Measurements from ENCODE around the gene DUSP22. TPM values are rescaled to one million over a fixed set of nuclear protein-coding genes. Genes with fewer than 3 reads are reported as not detected.

Gene DUSP22
- total RNA-seq, 1 experiment from 2014 or later, result 25.0 TPM

GRCh38 chr6:356828-357251 is 64.6 kb downstream of the DUSP22 start:
- H3K79me1 ChIP-seq (ENCODE audit: insufficient read depth, low read depth, low read length, poor library complexity, severe bottlenecking), result no peaks in the 10 kb centered on the region
- no peaks in the 10 kb centered on the region for H4K20me1 ChIP-seq (ENCODE audit: control insufficient read depth, insufficient read depth, insufficient read length)
- H3K4me2 ChIP-seq (ENCODE audit: insufficient read depth, insufficient read length, low read length), result no peak overlapping the region
- no peak overlapping the region for H2BK15ac ChIP-seq (ENCODE audit: low read depth, low read length)
- H3K27ac ChIP-seq (ENCODE audit: insufficient read length, low read depth, low read length), result no peak overlapping the region
- Mint-ChIP-seq H3K4me3 (no peak overlapping the region), H3K9me3 (peaks cover 91 to 98% of the 10 kb centered on the region in 2 experiments), H3K27me3 (ENCODE audit: low read depth) (peaks cover 7% of the 10 kb centered on the region), H3K4me1 (0 out of 4 replicates have a peak, but pooled peaks cover 0 to 2% of the 10 kb centered on the region in 2 experiments), H3K36me3 (ENCODE audit: insufficient read depth in 1 of 3, low read depth in 3 of 3) (peaks cover 5 to 16% (median 15%) of the 10 kb centered on the region in 3 experiments; a peak in 6 of 7 replicates), H3K27ac (peak overlapping the region in 2 of 3 experiments; percentile 27 to 29; a peak in 1 of 7 replicates)
- H2BK20ac ChIP-seq (ENCODE audit: low read depth, low read length, poor library complexity, severe bottlenecking), result no peak overlapping the region
- no peak overlapping the region for H3K23ac ChIP-seq (ENCODE audit: insufficient read length, low read depth, low read length)
- no peak overlapping the region for H2AK5ac ChIP-seq (ENCODE audit: insufficient read length, low read length)
- WGBS (ENCODE audit: extremely low coverage, insufficient read length, low lambda C conversion rate), result no CpG with 5 or more reads among the region's 11 CpGs
- no peak overlapping the region for H3T11ph ChIP-seq (ENCODE audit: low read length)
- no peak overlapping the region for H3K4ac ChIP-seq (ENCODE audit: low read depth, low read length)
- H4K8ac ChIP-seq (replicated peaks; ENCODE audit: insufficient read length, low read depth, low read length), result no peak overlapping the region
- DNase-seq, result no peak
- H3K79me2 ChIP-seq (ENCODE audit: insufficient read depth, low read length), result no peaks in the 10 kb centered on the region
- H2AFZ ChIP-seq (ENCODE audit: low read length), result no peak overlapping the region
- peaks cover 77% of the 10 kb centered on the region for H3K9me3 ChIP-seq (ENCODE audit: control insufficient read depth, low read depth, low read length)
- H4K5ac ChIP-seq (ENCODE audit: insufficient read length, low read depth, low read length), result no peak overlapping the region
- H2BK12ac ChIP-seq (ENCODE audit: insufficient read length, low read depth, low read length), result no peak overlapping the region
- H3K14ac ChIP-seq (ENCODE audit: insufficient read depth, low read length), result no peak overlapping the region
- no peak overlapping the region for H3K56ac ChIP-seq (ENCODE audit: insufficient read length, low read depth, low read length)
- H3K23me2 ChIP-seq (ENCODE audit: insufficient read length, low read depth, low read length, poor library complexity, severe bottlenecking), result no peaks in the 10 kb centered on the region
- H3K27me3 ChIP-seq (ENCODE audit: insufficient read depth, low read length), result no peaks in the 10 kb centered on the region
- no peak overlapping the region for H3K9ac ChIP-seq (ENCODE audit: extremely low read depth, insufficient read length, low read length)
- no peak overlapping the region for H4K91ac ChIP-seq (ENCODE audit: insufficient read length, low read depth, low read length)
- no peak for TF ChIP-seq CTCF (conservative IDR thresholded peaks at IDR 0.05)
- no peak overlapping the region for H2BK5ac ChIP-seq (ENCODE audit: insufficient read length, low read length)
- H3K4me1 ChIP-seq (ENCODE audit: insufficient read depth, low read length), result no peaks in the 10 kb centered on the region
- no peak overlapping the region for H3K18ac ChIP-seq (ENCODE audit: insufficient read length, low read depth, low read length)
- H2BK120ac ChIP-seq (ENCODE audit: low read depth, low read length, poor library complexity, severe bottlenecking), result no peak overlapping the region

Data from H9 (cell line).